Measurements from ENCODE around the gene MYOT.

DNA sequence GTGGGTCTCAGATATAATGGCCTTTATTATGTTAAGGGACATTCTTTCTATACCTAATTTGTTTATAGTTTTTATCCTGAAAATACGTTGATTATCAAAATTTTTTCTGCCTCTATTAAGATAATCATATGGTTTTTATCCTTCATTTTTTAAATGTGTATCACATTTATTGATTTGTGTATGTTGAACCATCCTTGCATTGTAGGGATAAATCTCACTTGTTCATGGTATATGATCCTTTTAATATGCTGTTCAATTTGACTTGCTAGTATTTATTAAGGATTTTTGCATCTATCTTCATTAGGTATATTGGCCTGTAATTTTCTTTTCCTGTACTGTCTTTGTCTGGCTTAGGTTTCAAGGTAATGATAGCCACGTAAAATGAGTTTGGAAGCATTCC, 47.1 kb downstream of the MYOT start:
- TF ChIP-seq, protein P1, sequence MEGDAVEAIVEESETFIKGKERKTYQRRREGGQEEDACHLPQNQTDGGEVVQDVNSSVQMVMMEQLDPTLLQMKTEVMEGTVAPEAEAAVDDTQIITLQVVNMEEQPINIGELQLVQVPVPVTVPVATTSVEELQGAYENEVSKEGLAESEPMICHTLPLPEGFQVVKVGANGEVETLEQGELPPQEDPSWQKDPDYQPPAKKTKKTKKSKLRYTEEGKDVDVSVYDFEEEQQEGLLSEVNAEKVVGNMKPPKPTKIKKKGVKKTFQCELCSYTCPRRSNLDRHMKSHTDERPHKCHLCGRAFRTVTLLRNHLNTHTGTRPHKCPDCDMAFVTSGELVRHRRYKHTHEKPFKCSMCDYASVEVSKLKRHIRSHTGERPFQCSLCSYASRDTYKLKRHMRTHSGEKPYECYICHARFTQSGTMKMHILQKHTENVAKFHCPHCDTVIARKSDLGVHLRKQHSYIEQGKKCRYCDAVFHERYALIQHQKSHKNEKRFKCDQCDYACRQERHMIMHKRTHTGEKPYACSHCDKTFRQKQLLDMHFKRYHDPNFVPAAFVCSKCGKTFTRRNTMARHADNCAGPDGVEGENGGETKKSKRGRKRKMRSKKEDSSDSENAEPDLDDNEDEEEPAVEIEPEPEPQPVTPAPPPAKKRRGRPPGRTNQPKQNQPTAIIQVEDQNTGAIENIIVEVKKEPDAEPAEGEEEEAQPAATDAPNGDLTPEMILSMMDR (IDR thresholded peaks at IDR 0.05 in 4 of 5, conservative IDR thresholded peaks at IDR 0.05 in 1 of 5): no peak
- TF ChIP-seq POLR2A (IDR thresholded peaks at IDR 0.05): no peak

All from gastrocnemius medialis (tissue), 4 donors.